Naive thymus-derived CD4-positive, alpha-beta T cell (primary cell): ENCODE measurements around the gene LRFN2. TPM values are rescaled to one million over a fixed set of nuclear protein-coding genes. Genes with fewer than 3 reads are reported as not detected.

ENCODE experiments used
- ATAC-seq: fragments of 150-1000 bp; cut with Tn5 transposase; 2 replicates; pipeline ENCODE4 v1.10.0; 2021; ENCODE audit warnings: mild to moderate bottlenecking, moderate library complexity
- CTCF ChIA-PET: fragments of 350-600 bp; sonication (Branson Sonifier 250); formaldehyde crosslinking; loops from one replicate; lab custom pipeline; 2021; ENCODE audit warnings: antibody characterized with exemption; lab: Charles Lee
- POLR2A ChIA-PET: fragments of 350-600 bp; sonication (Branson Sonifier 250); formaldehyde crosslinking; loops from one replicate; lab custom pipeline; 2021; ENCODE audit warnings: antibody characterized with exemption, inconsistent platforms; lab: Charles Lee
- DNase-seq, 9 donors: peaks; one replicate each; pipeline versions ENCODE4 v3.0.0 to v3.0.0-alpha.2; 2020 to 2022; ENCODE audit warnings: mixed read lengths in 1 of 9
- H3K27ac ChIP-seq: one replicate; pipeline ENCODE4 v1.7.0; 2013; ENCODE audit warnings: mild to moderate bottlenecking, low read depth, low read length, moderate library complexity
- H3K27me3 ChIP-seq, 2 donors: one replicate each; pipeline ENCODE4 v1.7.0; 2013; ENCODE audit warnings: low read length in 2 of 2, mild to moderate bottlenecking in 2 of 2, moderate library complexity in 2 of 2; ENCODE audit not compliant: control insufficient read depth in 2 of 2, insufficient read depth in 2 of 2
- H3K36me3 ChIP-seq, 3 experiments: 1 replicate in 2 of 3; 2 replicates in 1 of 3; pipeline ENCODE4 v1.7.0; 2013; ENCODE audit warnings: low read length in 3 of 3, mild to moderate bottlenecking in 3 of 3, moderate library complexity in 1 of 3; ENCODE audit not compliant: insufficient read depth in 3 of 3, control insufficient read depth in 2 of 3
- H3K4me1 ChIP-seq, 2 donors: one replicate each; pipeline ENCODE4 v1.7.0; 2013; ENCODE audit warnings: low read length in 2 of 2, mild to moderate bottlenecking in 2 of 2, moderate library complexity in 1 of 2; ENCODE audit not compliant: control insufficient read depth in 2 of 2, insufficient read depth in 2 of 2
- H3K4me3 ChIP-seq: 2 replicates; pipeline ENCODE4 v1.7.0; 2013; ENCODE audit warnings: mild to moderate bottlenecking, low read length
- H3K9me3 ChIP-seq, 3 experiments: 1 replicate in 2 of 3; 2 replicates in 1 of 3; pipeline ENCODE4 v1.7.0; 2013; ENCODE audit warnings: low read length in 3 of 3; ENCODE audit not compliant: control insufficient read depth in 2 of 3
- H3K27ac Mint-ChIP-seq, 9 donors: one replicate each; pipeline ENCODE4 v1.8.0; 2020 to 2022; ENCODE audit warnings: mixed read lengths in 9 of 9, mild to moderate bottlenecking in 8 of 9, moderate library complexity in 5 of 9, inconsistent platforms in 2 of 9
- H3K27me3 Mint-ChIP-seq, 5 donors: one replicate each; pipeline ENCODE4 v1.8.0; 2021 to 2022; ENCODE audit warnings: mixed read lengths in 5 of 5, mild to moderate bottlenecking in 1 of 5
- H3K36me3 Mint-ChIP-seq, 5 donors: one replicate each; pipeline ENCODE4 v1.8.0; 2020 to 2022; ENCODE audit warnings: mixed read lengths in 5 of 5, mild to moderate bottlenecking in 3 of 5, inconsistent platforms in 1 of 5
- H3K4me1 Mint-ChIP-seq, 7 donors: one replicate each; pipeline ENCODE4 v1.8.0; 2020 to 2022; ENCODE audit warnings: mixed read lengths in 7 of 7, mild to moderate bottlenecking in 3 of 7, inconsistent platforms in 1 of 7
- H3K4me3 Mint-ChIP-seq, 10 donors: one replicate each; pipeline ENCODE4 v1.8.0; 2020 to 2022; ENCODE audit warnings: mild to moderate bottlenecking in 10 of 10, mixed read lengths in 10 of 10, moderate library complexity in 6 of 10, inconsistent platforms in 2 of 10
- H3K9me3 Mint-ChIP-seq, 11 donors: one replicate each; pipeline ENCODE4 v1.8.0; 2020 to 2022; ENCODE audit warnings: mixed read lengths in 11 of 11, mild to moderate bottlenecking in 4 of 11, inconsistent platforms in 1 of 11, moderate library complexity in 1 of 11
- intact Hi-C, 2 donors: fragments of 100-400 bp; cut with micrococcal nuclease; formaldehyde crosslinking; loops; one replicate each; pipeline ENCODE4 v1.15.1; 2023
- polyA plus RNA-seq, 2 donors: library from polyadenylated mRNA; unstranded; fragments of 300-500 nt; fragmentation: Illumina TruSeq; gene quantifications; one replicate each; pipeline ENCODE4 v1.2.3, GENCODE V29; 2021
- total RNA-seq, 6 experiments: library from RNA in 5 of 6; stranded (reverse) in 5 of 6; gene quantifications; 1 replicate in 5 of 6; 2 replicates in 1 of 6; pipeline ENCODE4 v1.2.3 and lab custom pipeline; 2021 to 2026

LRFN2 gene
- total and polyA plus RNA-seq, 7 experiments from 2014 or later: 0.13 to 4.6 (median 0.43) TPM; not detected in 2

GRCh38 chr6:40349901-40350746 lies 237.0 kb downstream of the LRFN2 start:
- no peaks in the 10 kb centered on the region for H3K9me3 ChIP-seq
- intact Hi-C loops: no loop called here
- no peak overlapping the region for H3K27ac ChIP-seq
- no peak overlapping the region for H3K4me3 Mint-ChIP-seq
- ATAC-seq: no peak
- H3K27me3 Mint-ChIP-seq: no peaks in the 10 kb centered on the region
- no peak overlapping the region for H3K27ac Mint-ChIP-seq
- no peaks in the 10 kb centered on the region for H3K4me1 ChIP-seq
- no peaks in the 10 kb centered on the region for H3K36me3 Mint-ChIP-seq
- no peak overlapping the region for H3K4me3 ChIP-seq
- H3K4me1 Mint-ChIP-seq: peaks cover 0 to 5% (median 0%) of the 10 kb centered on the region in 7 donors
- DNase-seq: no peak
- H3K9me3 Mint-ChIP-seq: peaks cover 0 to 1% (median 0%) of the 10 kb centered on the region in 11 donors
- POLR2A ChIA-PET: no interaction called here
- no peaks in the 10 kb centered on the region for H3K27me3 ChIP-seq
- CTCF ChIA-PET: no interaction called here
- no peaks in the 10 kb centered on the region for H3K36me3 ChIP-seq

- CTCF ChIA-PET: no interaction called here
- Histone ChIP-seq H3K27me3 (no peaks in the 10 kb centered on the region), H3K4me3 (no peak overlapping the region), H3K27ac (no peak overlapping the region), H3K4me1 (no peaks in the 10 kb centered on the region), H3K9me3 (no peaks in the 10 kb centered on the region), H3K36me3 (no peaks in the 10 kb centered on the region)
- H3K9me3 Mint-ChIP-seq: peaks cover 0 to 1% (median 0%) of the 10 kb centered on the region in 11 donors
- no peaks in the 10 kb centered on the region for H3K27me3 Mint-ChIP-seq
- H3K36me3 Mint-ChIP-seq: no peaks in the 10 kb centered on the region
- ATAC-seq (no peak), DNase-seq (no peak)
- intact Hi-C loops: no loop called here
- POLR2A ChIA-PET: no interaction called here
- H3K4me3 Mint-ChIP-seq: no peak overlapping the region
- H3K4me1 Mint-ChIP-seq: peaks cover 0 to 5% (median 0%) of the 10 kb centered on the region in 7 donors
- H3K27ac Mint-ChIP-seq: no peak overlapping the region
These were observed 237.9 kb downstream of the LRFN2 start for GRCh38 chr6:40349123-40349900.

- H3K27me3 Mint-ChIP-seq: no peaks in the 10 kb centered on the region
- CTCF ChIA-PET: no interaction called here
- H3K9me3 Mint-ChIP-seq: peaks cover 0 to 1% (median 0%) of the 10 kb centered on the region in 11 donors
- H3K4me3 ChIP-seq: no peak overlapping the region
- H3K9me3 ChIP-seq: no peaks in the 10 kb centered on the region
- no peak for ATAC-seq
- H3K4me1 ChIP-seq: no peaks in the 10 kb centered on the region
- intact Hi-C loops: no loop called here
- no peak overlapping the region for H3K27ac Mint-ChIP-seq
- H3K36me3 ChIP-seq: no peaks in the 10 kb centered on the region
- no peak overlapping the region for H3K27ac ChIP-seq
- peaks cover 0 to 10% (median 0%) of the 10 kb centered on the region in 7 donors for H3K4me1 Mint-ChIP-seq
- H3K36me3 Mint-ChIP-seq: no peaks in the 10 kb centered on the region
- DNase-seq: peak in 1 of 9 donors; percentile 17
- POLR2A ChIA-PET: no interaction called here
- no peak overlapping the region for H3K4me3 Mint-ChIP-seq
- H3K27me3 ChIP-seq: no peaks in the 10 kb centered on the region
These were observed 238.6 kb downstream of the LRFN2 start for GRCh38 chr6:40348591-40348990.

GRCh38 chr6:40347571-40348011 lies 239.6 kb downstream of the LRFN2 start:
- intact Hi-C loops: no loop called here
- no peak overlapping the region for H3K27ac ChIP-seq
- Mint-ChIP-seq H3K9me3 (peaks cover 0 to 1% (median 0%) of the 10 kb centered on the region in 11 donors), H3K27me3 (no peaks in the 10 kb centered on the region), H3K27ac (no peak overlapping the region), H3K4me1 (peaks cover 0 to 15% (median 0%) of the 10 kb centered on the region in 7 donors), H3K36me3 (no peaks in the 10 kb centered on the region), H3K4me3 (no peak overlapping the region)
- DNase-seq (no peak), ATAC-seq (no peak)
- POLR2A ChIA-PET: no interaction called here
- CTCF ChIA-PET: no interaction called here
- H3K36me3 ChIP-seq: no peaks in the 10 kb centered on the region
- H3K9me3 ChIP-seq: no peaks in the 10 kb centered on the region
- no peaks in the 10 kb centered on the region for H3K27me3 ChIP-seq
- H3K4me3 ChIP-seq: no peak overlapping the region
- no peaks in the 10 kb centered on the region for H3K4me1 ChIP-seq

GRCh38 chr6:40346246-40346645 lies 240.9 kb downstream of the LRFN2 start:
- peaks cover 0 to 22% (median 0%) of the 10 kb centered on the region in 7 donors for H3K4me1 Mint-ChIP-seq
- no peaks in the 10 kb centered on the region for H3K9me3 ChIP-seq
- intact Hi-C loops: no loop called here
- H3K27ac ChIP-seq: no peak overlapping the region
- H3K27me3 ChIP-seq: no peaks in the 10 kb centered on the region
- no peaks in the 10 kb centered on the region for H3K36me3 Mint-ChIP-seq
- H3K27me3 Mint-ChIP-seq: peaks cover 0 to 10% (median 0%) of the 10 kb centered on the region in 5 donors
- CTCF ChIA-PET: no interaction called here
- no peak overlapping the region for H3K27ac Mint-ChIP-seq
- H3K36me3 ChIP-seq: no peaks in the 10 kb centered on the region
- POLR2A ChIA-PET: no interaction called here
- no peak overlapping the region for H3K4me3 ChIP-seq
- no peak for ATAC-seq
- peaks cover 0 to 1% (median 0%) of the 10 kb centered on the region in 11 donors for H3K9me3 Mint-ChIP-seq
- DNase-seq: peak in 1 of 9 donors; percentile 4
- no peaks in the 10 kb centered on the region for H3K4me1 ChIP-seq
- H3K4me3 Mint-ChIP-seq: no peak overlapping the region

GRCh38 chr6:40344566-40345167 lies 242.5 kb downstream of the LRFN2 start:
- no peak overlapping the region for H3K27ac ChIP-seq
- H3K9me3 Mint-ChIP-seq: peaks cover 0 to 1% (median 0%) of the 10 kb centered on the region in 11 donors
- no peaks in the 10 kb centered on the region for H3K4me1 ChIP-seq
- no peak for ATAC-seq
- POLR2A ChIA-PET: no interaction called here
- H3K27me3 Mint-ChIP-seq: peaks cover 0 to 17% (median 0%) of the 10 kb centered on the region in 5 donors
- H3K4me3 ChIP-seq: no peak overlapping the region
- intact Hi-C loops: no loop called here
- H3K27ac Mint-ChIP-seq: no peak overlapping the region
- peak in 1 of 9 donors; percentile 13 for DNase-seq
- CTCF ChIA-PET: no interaction called here
- H3K4me3 Mint-ChIP-seq: no peak overlapping the region
- H3K4me1 Mint-ChIP-seq: peaks cover 0 to 28% (median 0%) of the 10 kb centered on the region in 7 donors
- H3K36me3 Mint-ChIP-seq: no peaks in the 10 kb centered on the region
- no peaks in the 10 kb centered on the region for H3K27me3 ChIP-seq
- no peaks in the 10 kb centered on the region for H3K9me3 ChIP-seq
- no peaks in the 10 kb centered on the region for H3K36me3 ChIP-seq
